Colonic mucosa (tissue), 4 donors: ENCODE results near the gene EPX. TPM values are rescaled to one million over a fixed set of nuclear protein-coding genes. Genes with fewer than 3 reads are reported as not detected.

Source experiments
- DNase-seq: peaks from one replicate; pipeline ENCODE4 v3.0.0-alpha.2; 2020
- H3K27ac ChIP-seq: fragments of 200-600 bp; one replicate; pipeline ENCODE4 v1.8.0; 2021
- H3K27me3 ChIP-seq: fragments of 200-600 bp; one replicate; pipeline ENCODE4 v1.8.0; 2021
- H3K36me3 ChIP-seq: fragments of 200-600 bp; one replicate; pipeline ENCODE4 v1.8.0; 2021
- H3K4me1 ChIP-seq: fragments of 200-600 bp; one replicate; pipeline ENCODE4 v1.8.0; 2021; ENCODE audit warnings: mild to moderate bottlenecking
- H3K4me3 ChIP-seq: fragments of 200-600 bp; one replicate; pipeline ENCODE4 v1.8.0; 2021
- H3K9ac ChIP-seq, 2 donors: one replicate each; pipeline ENCODE4 v1.7.0; 2013; ENCODE audit warnings: control low read depth in 2 of 2, low read depth in 2 of 2, low read length in 2 of 2
- H3K9me3 ChIP-seq: fragments of 200-600 bp; one replicate; pipeline ENCODE4 v1.8.0; 2021
- CTCF ChIP-seq: fragments of 200-600 bp; IDR thresholded peaks from one replicate; pipeline ENCODE4 v1.8.0; 2022; ENCODE audit warnings: antibody characterized with exemption, mild to moderate bottlenecking
- intact Hi-C: fragments of 100-400 bp; cut with DNase I; formaldehyde crosslinking; loops from one replicate; pipeline ENCODE4 v1.14.1; 2022
- total RNA-seq, 2 donors: library from RNA; stranded (reverse); fragmentation: NEBNext Ultra II Directional in 1 of 2; extraction: Animal tissue kit (Norgen Biotek cat#: 25700) in 1 of 2; gene quantifications; one replicate each; pipeline ENCODE4 v1.2.1, GENCODE V29; 2021
- donor health status: healthy.
- donor health status: DM: no; HTN: no; CAD: no.
- donor health status: DM: no; HTN: no; CAD: no.

Gene EPX
- total RNA-seq, 2 donors from 2014 or later: not detected

DNA sequence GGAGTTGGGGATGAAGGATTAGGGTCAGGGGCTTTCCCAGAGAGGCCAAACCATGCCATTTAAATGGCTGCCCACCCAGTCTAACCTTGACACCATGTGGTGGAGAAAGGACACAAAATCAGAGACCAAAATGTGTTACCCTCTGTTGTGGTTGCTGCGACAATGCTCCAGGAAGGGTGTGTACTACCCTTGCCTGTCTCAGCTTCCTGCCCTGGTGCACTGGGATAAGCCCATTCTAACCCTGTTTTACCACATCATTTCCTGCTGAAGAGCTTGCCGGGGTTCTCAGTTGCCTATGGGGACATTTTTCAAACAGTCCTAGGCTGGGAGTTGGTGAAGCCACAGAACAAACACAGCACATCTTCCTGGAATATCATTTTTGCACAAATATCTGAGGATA lies 39.5 kb upstream of the EPX start:
- intact Hi-C loops: no loop called here
- Histone ChIP-seq H3K27me3 (peaks cover 18% of the 10 kb centered on the region), H3K9ac (no peak overlapping the region), H3K9me3 (no peaks in the 10 kb centered on the region), H3K4me3 (no peak overlapping the region), H3K4me1 (no peaks in the 10 kb centered on the region), H3K36me3 (no peaks in the 10 kb centered on the region), H3K27ac (no peak overlapping the region)
- DNase-seq: no peak
- TF ChIP-seq CTCF: no peak

DNA sequence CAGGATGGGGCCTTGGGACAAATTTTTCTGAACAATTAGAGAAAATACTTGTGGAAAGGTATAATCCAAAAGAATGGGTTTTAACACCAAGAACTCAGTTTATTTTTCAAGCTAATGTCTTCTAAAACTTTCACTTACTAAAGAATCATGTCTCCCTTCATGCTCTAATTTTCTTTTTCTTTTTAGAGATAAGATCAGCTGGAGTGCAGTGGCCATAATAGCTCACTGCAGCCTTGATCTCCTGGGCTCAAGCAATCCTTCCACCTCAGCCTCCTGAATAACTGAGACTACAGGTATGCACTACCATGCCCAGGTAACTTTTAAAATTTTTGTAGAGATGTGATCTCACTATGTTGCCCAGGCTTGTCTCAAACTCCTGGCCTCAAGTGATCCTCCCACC lies 38.9 kb upstream of the EPX start:
- no peak overlapping the region for H3K9ac ChIP-seq
- peaks cover 22% of the 10 kb centered on the region for H3K27me3 ChIP-seq
- H3K4me1 ChIP-seq: no peaks in the 10 kb centered on the region
- no peaks in the 10 kb centered on the region for H3K36me3 ChIP-seq
- no peak overlapping the region for H3K4me3 ChIP-seq
- H3K9me3 ChIP-seq: no peaks in the 10 kb centered on the region
- intact Hi-C loops: no loop called here
- no peak overlapping the region for H3K27ac ChIP-seq
- TF ChIP-seq CTCF: no peak
- no peak for DNase-seq

GRCh38 chr17:58156839-58157803 lies 35.4 kb upstream of the EPX start:
- Histone ChIP-seq H3K9me3 (no peaks in the 10 kb centered on the region), H3K4me3 (peak overlapping the region; percentile 29), H3K9ac (no peak overlapping the region), H3K36me3 (no peaks in the 10 kb centered on the region), H3K27me3 (peaks cover 28% of the 10 kb centered on the region), H3K4me1 (no peaks in the 10 kb centered on the region), H3K27ac (no peak overlapping the region)
- intact Hi-C loops: no loop called here
- TF ChIP-seq CTCF: no peak
- peak; percentile 17 for DNase-seq

GRCh38 chr17:58158181-58158580 lies 34.3 kb upstream of the EPX start:
- DNase-seq: no peak
- H3K4me1 ChIP-seq: no peaks in the 10 kb centered on the region
- intact Hi-C loops: no loop called here
- no peak overlapping the region for H3K27ac ChIP-seq
- H3K9ac ChIP-seq: no peak overlapping the region
- peaks cover 28% of the 10 kb centered on the region for H3K27me3 ChIP-seq
- no peak overlapping the region for H3K4me3 ChIP-seq
- no peaks in the 10 kb centered on the region for H3K9me3 ChIP-seq
- no peak for TF ChIP-seq CTCF
- no peaks in the 10 kb centered on the region for H3K36me3 ChIP-seq

- H3K9ac ChIP-seq: no peak overlapping the region
- no peak overlapping the region for H3K27ac ChIP-seq
- no peak overlapping the region for H3K4me3 ChIP-seq
- no peaks in the 10 kb centered on the region for H3K4me1 ChIP-seq
- intact Hi-C loops: no loop called here
- peaks cover 25% of the 10 kb centered on the region for H3K27me3 ChIP-seq
- H3K9me3 ChIP-seq: no peaks in the 10 kb centered on the region
- H3K36me3 ChIP-seq: no peaks in the 10 kb centered on the region
- no peak for DNase-seq
- TF ChIP-seq CTCF: no peak
Observed at GRCh38 chr17:58161566-58161965, 31.0 kb upstream of the EPX start.
